ENCODE results near the gene CIAO3.

Gene CIAO3

DNA sequence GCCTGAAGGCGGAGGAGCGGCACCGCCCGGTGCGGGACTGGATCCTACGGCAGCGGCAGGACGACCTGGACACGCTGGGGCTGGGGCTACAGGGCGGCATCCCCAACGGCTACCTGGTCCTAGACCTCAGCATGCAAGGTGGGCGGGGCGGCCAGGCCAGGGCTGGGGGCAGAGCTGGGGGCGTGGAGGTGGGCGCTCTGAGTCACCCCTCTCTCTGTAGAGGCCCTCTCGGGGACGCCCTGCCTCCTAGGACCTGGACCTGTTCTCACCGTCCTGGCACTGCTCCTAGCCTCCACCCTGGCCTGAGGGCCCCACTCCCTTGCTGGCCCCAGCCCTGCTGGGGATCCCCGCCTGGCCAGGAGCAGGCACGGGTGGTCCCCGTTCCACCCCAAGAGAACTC lies 27.6 kb upstream of the CIAO3 start:
- Histone ChIP-seq H3K9ac (ENCODE audit: low read depth, low read length) (no peak overlapping the region), H3K9me3 (ENCODE audit: control insufficient read depth, insufficient read depth, low read length) (no peaks in the 10 kb centered on the region), H3K36me3 (ENCODE audit: insufficient read depth, low read length) (no peaks in the 10 kb centered on the region), H3K4me1 (ENCODE audit: insufficient read depth, low read length) (no peaks in the 10 kb centered on the region)

DNA sequence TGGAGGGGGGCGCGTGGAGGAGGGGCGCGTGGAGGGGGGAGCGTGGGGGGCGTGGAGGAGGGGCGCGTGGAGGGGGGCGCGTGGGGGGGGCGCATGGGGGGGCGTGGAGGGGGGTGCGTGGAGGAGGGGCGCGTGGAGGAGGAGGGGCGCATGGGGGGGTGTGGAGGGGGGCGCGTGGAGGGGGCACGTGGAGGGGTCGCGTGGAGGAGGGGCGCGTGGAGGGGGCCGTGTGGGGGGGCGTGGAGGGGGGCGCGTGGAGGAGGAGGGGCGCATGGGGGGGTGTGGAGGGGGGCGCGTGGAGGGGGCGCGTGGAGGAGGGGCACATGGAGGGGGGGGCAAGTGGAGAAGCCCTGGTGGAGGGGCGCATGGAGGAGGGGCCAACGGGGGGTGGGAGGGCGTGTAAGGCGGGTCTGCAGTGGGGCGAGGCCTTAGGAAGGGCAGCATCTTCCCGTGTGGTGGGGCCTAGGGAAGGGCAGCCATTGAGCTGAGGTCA lies 27.0 kb upstream of the CIAO3 start:
- Histone ChIP-seq H3K36me3 (ENCODE audit: insufficient read depth, low read length) (no peaks in the 10 kb centered on the region), H3K9me3 (ENCODE audit: control insufficient read depth, insufficient read depth, low read length) (no peaks in the 10 kb centered on the region), H3K4me1 (ENCODE audit: insufficient read depth, low read length) (no peaks in the 10 kb centered on the region), H3K9ac (ENCODE audit: low read depth, low read length) (no peak overlapping the region)

DNA sequence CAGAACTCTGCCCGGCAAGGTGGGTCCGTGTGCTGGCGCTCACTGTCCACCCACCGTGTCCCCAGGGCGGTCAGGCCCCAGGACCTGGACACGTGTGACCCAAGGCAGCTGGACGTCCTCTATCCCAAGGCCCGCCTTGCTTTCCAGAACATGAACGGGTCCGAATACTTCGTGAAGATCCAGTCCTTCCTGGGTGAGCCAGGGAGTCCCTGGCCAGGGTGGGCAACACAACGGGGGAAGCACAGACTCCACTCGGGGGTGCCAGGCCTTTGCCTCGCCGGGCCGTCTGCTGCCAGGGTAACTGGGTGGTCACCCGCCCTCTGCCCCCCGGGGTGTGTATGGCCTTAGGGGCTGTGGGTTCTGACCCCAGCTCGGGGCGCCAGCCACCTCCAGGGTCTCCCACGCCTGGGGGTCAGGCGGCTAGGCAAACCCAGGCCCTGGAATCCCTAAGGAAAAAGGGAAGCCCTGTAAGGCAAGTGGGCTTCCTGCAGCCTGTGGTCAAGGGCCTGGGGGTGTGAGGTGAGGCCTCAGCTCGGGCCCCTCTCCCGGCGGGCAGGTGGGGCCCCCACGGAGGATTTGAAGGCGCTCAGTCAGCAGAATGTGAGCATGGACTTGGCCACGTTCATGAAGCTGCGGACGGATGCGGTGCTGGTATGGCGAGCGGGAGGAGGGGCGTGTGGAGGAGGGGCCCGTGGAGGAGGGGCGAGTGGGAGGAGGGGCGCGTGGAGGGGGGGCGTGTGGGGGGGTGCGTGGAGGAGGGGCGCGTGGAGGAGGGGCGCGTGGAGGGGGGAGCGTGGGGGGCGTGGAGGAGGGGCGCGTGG lies 26.2 kb upstream of the CIAO3 start:
- H3K9me3 ChIP-seq (ENCODE audit: control insufficient read depth, insufficient read depth, low read length) = no peaks in the 10 kb centered on the region
- no peak overlapping the region for H3K9ac ChIP-seq (ENCODE audit: low read depth, low read length)
- no peaks in the 10 kb centered on the region for H3K36me3 ChIP-seq (ENCODE audit: insufficient read depth, low read length)
- no peaks in the 10 kb centered on the region for H3K4me1 ChIP-seq (ENCODE audit: insufficient read depth, low read length)

DNA sequence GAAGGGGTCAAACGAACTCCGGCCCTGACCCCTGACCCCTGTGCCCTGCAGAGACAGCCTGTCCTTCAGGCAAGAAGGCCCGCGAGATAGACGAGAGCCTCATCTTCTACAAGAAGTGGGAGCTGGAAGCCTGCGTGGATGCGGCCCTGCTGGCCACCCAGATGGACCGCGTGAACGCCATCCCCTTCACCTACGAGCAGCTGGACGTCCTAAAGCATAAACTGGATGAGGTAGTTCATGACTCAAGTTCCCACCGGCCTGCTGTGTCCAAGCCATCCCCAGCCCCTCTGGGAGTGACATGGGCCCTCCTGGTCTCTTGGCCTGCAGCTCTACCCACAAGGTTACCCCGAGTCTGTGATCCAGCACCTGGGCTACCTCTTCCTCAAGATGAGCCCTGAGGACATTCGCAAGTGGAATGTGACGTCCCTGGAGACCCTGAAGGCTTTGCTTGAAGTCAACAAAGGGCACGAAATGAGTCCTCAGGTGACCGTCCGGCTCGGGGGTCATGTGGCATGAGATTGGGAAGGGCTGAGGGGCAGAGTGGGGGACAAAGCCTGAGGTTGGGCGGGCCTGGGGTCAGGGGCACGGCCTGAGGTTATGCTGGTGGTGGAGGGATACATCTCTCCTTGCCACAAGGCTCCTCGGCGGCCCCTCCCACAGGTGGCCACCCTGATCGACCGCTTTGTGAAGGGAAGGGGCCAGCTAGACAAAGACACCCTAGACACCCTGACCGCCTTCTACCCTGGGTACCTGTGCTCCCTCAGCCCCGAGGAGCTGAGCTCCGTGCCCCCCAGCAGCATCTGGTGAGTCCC lies 25.4 kb upstream of the CIAO3 start:
- H3K4me1 ChIP-seq (ENCODE audit: insufficient read depth, low read length) = no peaks in the 10 kb centered on the region
- H3K9ac ChIP-seq (ENCODE audit: low read depth, low read length) = no peak overlapping the region

DNA sequence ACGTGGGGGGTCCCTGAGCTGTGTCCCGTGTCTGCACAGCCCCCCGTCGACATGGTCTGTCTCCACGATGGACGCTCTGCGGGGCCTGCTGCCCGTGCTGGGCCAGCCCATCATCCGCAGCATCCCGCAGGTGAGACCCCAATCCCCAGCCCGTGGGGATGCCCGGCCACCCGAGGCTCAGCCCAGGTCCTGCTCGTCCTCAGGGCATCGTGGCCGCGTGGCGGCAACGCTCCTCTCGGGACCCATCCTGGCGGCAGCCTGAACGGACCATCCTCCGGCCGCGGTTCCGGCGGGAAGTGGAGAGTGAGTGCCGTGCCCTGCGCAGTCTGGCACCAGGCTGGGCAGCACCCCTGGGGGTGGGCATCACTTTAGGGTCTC lies 24.7 kb upstream of the CIAO3 start:
- H3K9me3 ChIP-seq (ENCODE audit: control insufficient read depth, insufficient read depth, low read length) = no peaks in the 10 kb centered on the region
- no peaks in the 10 kb centered on the region for H3K36me3 ChIP-seq (ENCODE audit: insufficient read depth, low read length)

More for the DNA sequence above, 25.4 kb upstream of the CIAO3 start:
- Histone ChIP-seq H3K36me3 (ENCODE audit: insufficient read depth, low read length) (no peaks in the 10 kb centered on the region), H3K9me3 (ENCODE audit: control insufficient read depth, insufficient read depth, low read length) (no peaks in the 10 kb centered on the region)

DNA sequence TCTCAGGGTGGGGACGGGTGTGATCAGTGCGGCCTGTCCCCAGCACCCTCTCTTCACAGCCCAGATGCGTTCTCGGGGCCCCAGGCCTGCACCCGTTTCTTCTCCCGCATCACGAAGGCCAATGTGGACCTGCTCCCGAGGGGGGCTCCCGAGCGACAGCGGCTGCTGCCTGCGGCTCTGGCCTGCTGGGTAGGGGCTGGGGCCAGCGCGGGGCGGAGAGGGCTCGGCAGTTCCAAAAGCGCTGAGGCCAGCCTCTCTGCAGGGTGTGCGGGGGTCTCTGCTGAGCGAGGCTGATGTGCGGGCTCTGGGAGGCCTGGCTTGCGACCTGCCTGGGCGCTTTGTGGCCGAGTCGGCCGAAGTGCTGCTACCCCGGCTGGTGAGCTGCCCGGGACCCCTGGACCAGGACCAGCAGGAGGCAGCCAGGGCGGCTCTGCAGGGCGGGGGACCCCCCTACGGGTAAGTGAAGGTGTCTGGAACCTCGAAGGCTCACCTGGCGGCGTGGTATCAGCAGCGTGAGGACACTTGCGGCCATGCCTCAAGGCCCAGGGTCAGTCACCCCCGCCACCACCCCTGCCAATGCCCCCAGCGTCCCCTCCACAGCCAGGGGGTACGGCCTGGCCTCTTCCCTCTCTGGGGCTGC lies 24.2 kb upstream of the CIAO3 start:
- Histone ChIP-seq H3K9ac (ENCODE audit: low read depth, low read length) (no peak overlapping the region), H3K4me1 (ENCODE audit: insufficient read depth, low read length) (no peaks in the 10 kb centered on the region; the same call in 1 of the 2 replicates), H3K36me3 (ENCODE audit: insufficient read depth, low read length) (no peaks in the 10 kb centered on the region), H3K9me3 (ENCODE audit: control insufficient read depth, insufficient read depth, low read length) (no peaks in the 10 kb centered on the region)

More for the DNA sequence above, 24.7 kb upstream of the CIAO3 start:
- H3K4me1 ChIP-seq (ENCODE audit: insufficient read depth, low read length) = no peaks in the 10 kb centered on the region; the same call in 1 of the 2 replicates
- H3K9ac ChIP-seq (ENCODE audit: low read depth, low read length) = no peak overlapping the region

DNA sequence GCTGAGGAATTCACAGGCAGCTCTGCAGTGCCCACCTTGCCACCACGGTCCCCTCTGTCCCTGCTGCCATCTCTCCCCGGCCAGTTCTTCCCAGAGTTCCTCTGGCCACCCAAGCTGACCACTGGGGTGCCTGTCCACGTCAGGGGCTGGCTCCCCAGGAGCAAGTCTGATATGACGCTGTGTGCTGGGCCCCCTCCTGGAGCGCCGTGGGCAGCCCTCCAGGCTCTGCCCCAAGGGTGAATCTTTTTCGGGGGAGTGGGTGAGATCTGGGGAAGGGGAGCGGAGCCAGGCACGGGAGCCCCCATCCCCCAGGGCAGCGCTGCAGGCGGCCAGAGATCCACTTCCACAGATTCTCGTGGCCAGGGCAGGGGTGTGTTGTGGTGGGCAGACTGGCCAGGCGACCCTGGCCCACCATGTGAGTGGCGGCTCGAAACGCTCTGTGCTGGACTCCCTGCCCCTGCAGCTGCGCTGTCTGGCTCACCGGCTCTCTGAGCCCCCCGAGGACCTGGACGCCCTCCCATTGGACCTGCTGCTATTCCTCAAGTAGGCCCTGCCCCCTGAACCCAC lies 23.5 kb upstream of the CIAO3 start:
- Histone ChIP-seq H3K9ac (ENCODE audit: low read depth, low read length) (no peak overlapping the region), H3K4me1 (ENCODE audit: insufficient read depth, low read length) (no peaks in the 10 kb centered on the region; the same call in 1 of the 2 replicates), H3K36me3 (ENCODE audit: insufficient read depth, low read length) (no peaks in the 10 kb centered on the region), H3K9me3 (ENCODE audit: control insufficient read depth, insufficient read depth, low read length) (no peaks in the 10 kb centered on the region)

DNA sequence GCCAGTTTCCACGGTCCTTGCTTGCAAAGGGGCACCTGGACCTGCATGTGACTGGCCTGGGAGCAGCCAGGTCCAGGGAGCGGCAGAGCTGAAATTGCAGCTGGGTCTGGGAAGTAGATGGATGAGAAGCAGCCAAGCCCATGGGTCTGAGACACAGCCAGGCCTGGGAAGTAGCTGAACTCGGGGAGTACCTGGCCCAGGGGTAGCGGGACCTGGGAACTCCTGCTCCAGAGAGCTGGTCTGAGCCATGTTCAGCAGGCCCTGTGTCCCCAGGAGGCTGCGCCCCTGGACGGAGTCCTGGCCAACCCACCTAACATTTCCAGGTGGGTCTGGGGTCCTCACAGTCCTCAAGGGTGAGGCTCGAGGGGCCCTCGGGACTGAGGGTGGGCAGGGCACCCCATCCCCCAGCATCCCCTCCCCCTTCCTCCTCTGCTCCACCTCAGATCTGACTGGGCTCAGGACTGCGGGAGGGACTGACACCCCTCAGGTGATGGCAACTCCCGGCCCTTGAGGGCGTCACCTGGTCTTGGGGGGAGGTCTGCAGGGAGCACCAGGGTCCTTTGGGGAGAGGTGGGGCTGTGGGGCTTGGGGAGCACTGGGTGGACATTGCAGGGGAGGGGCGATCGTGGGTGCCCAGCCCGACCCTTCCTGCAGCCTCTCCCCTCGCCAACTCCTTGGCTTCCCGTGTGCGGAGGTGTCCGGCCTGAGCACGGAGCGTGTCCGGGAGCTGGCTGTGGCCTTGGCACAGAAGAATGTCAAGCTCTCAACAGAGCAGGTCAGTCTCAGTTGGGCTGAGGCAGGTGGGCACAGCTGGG lies 22.8 kb upstream of the CIAO3 start:
- Histone ChIP-seq H3K9me3 (ENCODE audit: control insufficient read depth, insufficient read depth, low read length) (no peaks in the 10 kb centered on the region), H3K36me3 (ENCODE audit: insufficient read depth, low read length) (no peaks in the 10 kb centered on the region), H3K9ac (ENCODE audit: low read depth, low read length) (no peak overlapping the region), H3K4me1 (ENCODE audit: insufficient read depth, low read length) (no peaks in the 10 kb centered on the region; the same call in 1 of the 2 replicates)

DNA sequence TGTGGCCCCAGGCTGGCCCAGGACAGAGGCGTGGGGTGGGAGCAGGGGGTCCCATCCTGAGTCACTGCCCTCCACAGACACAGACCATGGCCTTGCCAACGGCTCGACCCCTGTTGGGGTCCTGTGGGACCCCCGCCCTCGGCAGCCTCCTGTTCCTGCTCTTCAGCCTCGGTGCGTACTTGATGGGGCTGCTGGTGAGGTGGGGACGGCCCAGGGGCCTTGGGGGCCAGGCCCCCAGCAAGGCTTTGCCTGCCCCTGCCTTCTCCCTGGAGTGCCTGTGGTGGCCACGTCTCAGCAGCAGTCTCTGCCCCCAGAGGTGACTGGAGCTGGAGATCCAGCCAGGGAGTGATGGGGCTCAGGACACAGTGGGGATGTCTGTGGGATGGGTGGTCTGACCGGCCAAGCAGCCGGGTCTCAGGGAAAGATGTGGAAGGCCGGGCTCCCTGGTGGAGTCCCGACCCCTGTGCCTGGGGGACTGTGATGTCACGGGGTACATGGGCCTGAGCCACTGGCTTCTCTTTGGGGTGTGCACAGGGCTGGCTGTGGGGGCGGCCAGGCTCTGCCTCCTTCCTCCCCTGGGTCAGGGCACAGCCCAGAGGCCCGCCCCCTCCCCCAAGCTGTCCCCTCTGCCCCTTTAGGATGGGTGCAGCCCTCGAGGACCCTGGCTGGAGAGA lies 21.9 kb upstream of the CIAO3 start:
- no peaks in the 10 kb centered on the region for H3K9me3 ChIP-seq (ENCODE audit: control insufficient read depth, insufficient read depth, low read length)
- H3K36me3 ChIP-seq (ENCODE audit: insufficient read depth, low read length) = no peaks in the 10 kb centered on the region
- no peaks in the 10 kb centered on the region; the same call in 1 of the 2 replicates for H3K4me1 ChIP-seq (ENCODE audit: insufficient read depth, low read length)
- H3K9ac ChIP-seq (ENCODE audit: low read depth, low read length) = no peak overlapping the region

DNA sequence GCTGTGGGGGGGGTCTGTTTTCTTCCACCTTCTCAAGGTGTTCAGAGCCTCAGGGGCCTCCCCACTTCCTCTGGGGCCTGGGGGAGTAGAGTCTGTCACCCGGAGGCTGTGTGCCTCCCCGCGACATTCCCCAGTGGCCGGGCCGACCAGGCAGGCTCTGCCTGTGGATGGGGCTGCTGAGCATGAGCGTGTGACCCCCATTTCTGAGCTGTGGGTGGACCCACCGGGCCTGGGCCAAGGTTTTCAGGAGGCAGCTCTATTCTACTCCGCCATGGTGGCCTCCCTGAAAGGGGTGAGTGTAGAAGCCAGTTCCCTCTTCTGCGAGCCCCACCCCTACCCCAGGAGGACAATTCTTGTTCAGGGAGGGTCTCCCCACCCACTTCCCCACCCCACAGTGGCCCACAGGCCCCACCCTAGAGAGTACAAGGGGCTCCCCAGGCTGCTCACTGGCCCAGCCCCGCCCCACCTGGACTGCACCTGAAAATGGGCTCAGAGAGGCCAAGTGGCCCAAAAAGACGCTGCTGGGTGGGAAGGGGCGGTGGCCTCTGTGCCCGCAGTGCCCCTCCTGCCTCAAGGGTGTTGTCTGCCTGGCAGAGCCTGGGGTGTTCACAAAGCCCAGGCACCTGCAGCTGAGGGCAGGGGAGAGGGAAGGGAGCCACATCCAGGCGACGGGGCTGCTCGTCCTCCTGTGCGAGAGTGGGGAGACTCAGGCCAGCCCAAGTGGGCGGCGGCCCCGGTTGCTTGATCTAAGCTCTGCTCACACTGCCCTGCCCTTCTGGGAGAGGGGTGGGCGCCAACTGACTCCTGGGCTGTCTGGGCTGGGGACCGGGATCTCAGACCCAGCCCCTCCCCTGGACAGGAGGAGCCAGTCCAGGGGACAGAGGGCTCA lies 21.1 kb upstream of the CIAO3 start:
- Histone ChIP-seq H3K9ac (ENCODE audit: low read depth, low read length) (no peak overlapping the region), H3K36me3 (ENCODE audit: insufficient read depth, low read length) (no peaks in the 10 kb centered on the region), H3K4me1 (ENCODE audit: insufficient read depth, low read length) (no peaks in the 10 kb centered on the region; the same call in 1 of the 2 replicates), H3K9me3 (ENCODE audit: control insufficient read depth, insufficient read depth, low read length) (no peaks in the 10 kb centered on the region)

DNA sequence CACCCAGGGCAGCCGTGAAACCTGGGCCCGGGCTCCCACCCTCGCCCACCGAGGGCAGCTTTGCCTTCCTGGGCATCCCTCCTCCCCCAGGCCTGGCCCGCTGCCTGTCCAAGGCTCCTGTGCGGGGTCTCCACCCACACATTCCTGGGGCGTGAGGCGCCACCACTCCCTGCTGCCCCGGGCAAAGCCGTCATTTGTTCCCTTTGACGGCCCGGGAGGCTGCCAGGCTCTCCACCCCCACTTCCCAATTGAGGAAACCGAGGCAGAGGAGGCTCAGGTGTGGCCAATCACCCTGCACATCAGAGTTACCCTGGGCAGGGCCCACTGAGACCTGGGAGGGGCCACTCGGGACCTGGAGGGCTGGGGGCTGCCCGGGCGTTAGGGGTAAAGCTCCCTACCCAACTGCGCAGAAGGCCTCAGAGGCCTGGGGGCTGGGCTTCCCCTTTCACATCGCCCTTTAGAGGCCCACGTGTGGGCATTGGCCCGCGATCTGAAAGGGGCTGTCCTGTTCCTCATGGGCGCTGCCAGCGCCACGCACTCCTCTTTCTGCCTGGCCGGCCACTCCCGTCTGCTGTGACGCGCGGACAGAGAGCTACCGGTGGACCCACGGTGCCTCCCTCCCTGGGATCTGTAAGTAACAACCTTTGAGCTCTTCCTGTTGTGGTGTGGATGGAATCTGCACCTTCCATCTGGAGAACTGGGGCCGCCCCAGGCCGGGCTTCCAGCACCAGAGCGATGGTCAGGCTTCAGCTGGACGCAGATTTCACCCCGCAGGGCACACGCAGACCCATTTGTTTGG lies 19.9 kb upstream of the CIAO3 start, which contains the start of gene MSLN:
Gene MSLN (plus strand): TSS at position 190 of the 799 bp plus-strand sequence. CDS start 1,947 bp downstream, outside the sequence.
- Histone ChIP-seq H3K9me3 (ENCODE audit: control insufficient read depth, insufficient read depth, low read length) (no peaks in the 10 kb centered on the region), H3K4me1 (ENCODE audit: insufficient read depth, low read length) (no peaks in the 10 kb centered on the region; the same call in 1 of the 2 replicates), H3K9ac (ENCODE audit: low read depth, low read length) (no peak within 1 kb of the TSS), H3K36me3 (ENCODE audit: insufficient read depth, low read length) (no peaks in the 10 kb centered on the region)

DNA sequence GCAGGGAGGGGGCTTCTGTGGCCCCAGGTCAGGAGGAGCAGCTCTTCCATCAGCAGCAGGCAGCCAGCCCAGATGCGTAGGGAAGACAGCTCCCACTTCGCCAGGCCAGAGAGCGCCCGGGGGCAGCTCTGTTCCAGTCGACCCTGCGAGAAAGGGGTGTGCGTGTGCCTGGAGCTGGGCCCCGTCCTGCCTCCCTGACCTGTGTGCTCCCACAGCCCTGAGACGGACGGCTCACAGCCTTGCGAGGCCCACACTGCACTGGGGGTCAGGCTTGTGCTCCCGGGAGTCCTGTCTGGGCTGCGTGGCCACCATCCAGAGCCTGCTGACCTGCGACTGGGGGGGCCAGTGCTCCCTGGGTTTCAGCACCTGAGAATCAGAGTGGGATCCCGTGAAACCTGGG lies 19.3 kb upstream of the CIAO3 start:
- Histone ChIP-seq H3K9ac (ENCODE audit: low read depth, low read length) (no peak overlapping the region), H3K4me1 (ENCODE audit: insufficient read depth, low read length) (no peaks in the 10 kb centered on the region; the same call in 1 of the 2 replicates), H3K9me3 (ENCODE audit: control insufficient read depth, insufficient read depth, low read length) (no peaks in the 10 kb centered on the region), H3K36me3 (ENCODE audit: insufficient read depth, low read length) (no peaks in the 10 kb centered on the region)
